CD1c-positive myeloid dendritic cell (primary cell): ENCODE results near the gene IL13RA1.
"Not testable (repeated sequence)": the region's sequence is repeated elsewhere in the genome, so short reads cannot be mapped to it uniquely, and the experiment has no call there.

ENCODE experiments used
- DNase-seq: peaks from one replicate; pipeline ENCODE4 v3.0.0-alpha.2; 2016; ENCODE audit errors: extremely low spot score

IL13RA1 gene

DNA sequence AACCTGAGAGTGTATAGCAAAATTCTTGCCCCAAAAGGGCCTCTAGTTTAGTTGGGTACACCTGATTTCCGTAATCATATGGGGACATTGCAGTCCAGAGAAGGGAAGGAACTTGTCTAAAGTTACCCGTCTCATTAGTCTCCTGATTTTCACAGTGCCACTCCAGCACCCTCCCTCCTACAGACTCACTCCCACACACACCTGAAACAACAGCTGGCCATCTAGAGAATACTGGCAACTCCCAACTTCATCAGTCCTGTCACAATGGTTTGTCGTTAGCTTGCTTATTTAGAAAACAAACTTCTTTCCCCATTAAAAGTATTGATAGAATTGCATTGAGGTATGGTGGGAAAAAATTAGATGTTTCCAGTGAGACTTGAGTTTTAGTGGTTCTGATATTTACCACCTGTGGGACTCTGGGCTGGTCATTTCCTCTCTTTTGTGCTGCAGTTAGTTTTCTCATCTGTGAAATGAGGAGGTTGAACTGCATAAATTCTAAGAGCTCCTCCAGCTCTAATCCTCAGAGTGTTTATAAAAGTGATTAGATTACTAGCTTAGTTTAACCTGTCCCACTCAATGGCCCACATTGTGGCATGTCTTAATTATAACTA is 1.7 kb downstream of the IL13RA1 start:
- no peak for DNase-seq

DNA sequence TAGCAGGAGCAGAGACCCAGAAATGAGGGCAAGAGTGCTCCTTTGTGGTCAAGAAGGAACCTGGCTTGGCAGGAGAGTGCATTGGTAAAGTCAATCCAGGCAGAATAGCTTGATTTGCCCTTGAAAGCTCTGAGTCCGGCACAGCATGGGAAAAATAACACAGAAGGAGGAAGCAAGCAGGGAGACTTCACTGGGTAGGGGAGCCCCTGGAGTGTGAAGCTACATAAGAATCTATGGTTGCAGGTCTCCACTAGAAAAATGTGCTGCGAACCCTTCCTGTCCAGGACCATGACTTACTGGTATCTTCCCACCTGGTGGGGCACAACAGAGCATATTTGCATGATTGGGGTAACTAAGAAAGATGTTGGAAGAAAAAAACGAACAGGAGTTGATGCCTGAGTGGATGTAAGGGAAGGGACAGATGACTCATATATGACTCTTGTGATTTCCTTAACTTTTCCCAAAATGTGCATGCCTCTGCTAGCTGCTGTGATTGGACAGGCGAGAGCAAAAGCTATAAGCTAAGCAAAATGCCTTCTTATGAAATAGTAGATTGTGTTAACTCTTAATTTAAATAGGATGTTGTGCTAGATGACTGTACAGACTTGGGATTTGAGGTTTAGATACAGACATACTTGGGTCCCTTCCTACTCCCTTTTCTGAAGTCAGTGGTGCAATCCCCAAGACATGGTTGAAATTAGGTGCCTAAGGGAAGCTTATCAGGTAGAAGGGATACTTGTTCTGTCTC is 3.3 kb downstream of the IL13RA1 start:
- DNase-seq, result peak; percentile 46

DNA sequence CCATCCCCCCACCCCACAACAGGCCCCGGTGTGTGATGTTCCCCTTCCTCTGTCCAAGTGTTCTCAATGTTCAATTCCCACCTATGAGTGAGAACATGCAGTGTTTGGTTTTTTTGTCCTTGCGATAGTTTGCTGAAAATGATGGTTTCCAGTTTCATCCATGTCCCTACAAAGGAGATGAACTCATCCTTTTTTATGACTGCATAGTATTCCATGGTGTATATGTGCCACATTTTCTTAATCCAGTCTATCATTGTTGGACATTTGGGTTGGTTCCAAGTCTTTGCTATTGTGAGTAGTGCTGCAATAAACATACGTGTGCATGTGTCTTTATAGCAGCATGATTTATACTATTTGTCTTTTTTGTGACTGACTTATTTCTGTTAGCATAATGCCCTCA is 5.1 kb downstream of the IL13RA1 start:
- not testable (repeated sequence) for DNase-seq

DNA sequence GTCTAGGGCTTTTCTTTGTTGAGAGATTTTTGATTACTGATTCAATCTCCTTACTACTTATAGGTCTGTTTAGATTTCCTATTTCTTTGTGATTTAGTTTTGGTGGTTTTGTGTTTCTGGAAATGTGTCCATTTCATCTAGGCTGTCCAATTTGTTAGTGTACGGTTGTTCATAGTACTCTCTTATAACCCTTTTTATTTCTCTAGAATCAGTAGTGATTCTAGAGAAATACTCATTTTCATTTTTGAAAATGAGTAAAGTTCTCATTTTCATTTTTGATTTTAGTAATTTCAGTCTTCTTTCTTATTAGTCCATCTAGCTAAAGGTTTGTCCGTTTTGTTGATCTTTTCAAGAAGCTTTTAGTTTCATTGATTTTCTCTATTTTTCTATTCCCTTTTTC is 7.5 kb downstream of the IL13RA1 start:
- no peak for DNase-seq

DNA sequence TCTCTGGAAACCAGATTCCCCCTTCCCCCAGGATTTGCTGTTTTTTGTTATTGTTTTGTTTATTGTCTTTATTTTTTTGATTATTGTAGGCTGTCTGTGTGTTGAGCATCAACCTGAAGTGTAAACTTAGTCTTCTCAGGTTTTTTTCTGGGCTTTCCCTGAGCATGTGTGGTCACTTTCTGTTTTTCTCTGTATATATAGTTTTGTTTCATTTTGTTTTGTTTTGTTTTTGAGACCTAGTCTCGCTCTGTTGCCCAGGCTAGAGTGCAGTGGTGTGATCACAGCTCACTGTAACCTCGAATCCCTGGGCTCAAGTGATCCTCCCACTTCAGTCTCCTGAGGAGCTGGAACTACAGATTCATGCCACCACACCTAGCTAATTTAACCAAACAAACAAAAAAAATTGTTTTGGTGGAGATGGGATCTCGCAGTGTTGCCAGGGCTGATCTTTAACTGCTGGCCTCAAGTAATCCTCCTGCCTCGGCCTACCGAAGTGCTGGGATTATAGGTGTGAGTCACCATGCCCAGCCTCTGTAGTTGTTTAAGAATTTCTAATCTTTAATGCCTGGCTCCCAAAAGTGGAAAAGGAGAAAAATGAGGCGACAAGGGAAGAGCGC is 9.1 kb downstream of the IL13RA1 start:
- no peak for DNase-seq

DNA sequence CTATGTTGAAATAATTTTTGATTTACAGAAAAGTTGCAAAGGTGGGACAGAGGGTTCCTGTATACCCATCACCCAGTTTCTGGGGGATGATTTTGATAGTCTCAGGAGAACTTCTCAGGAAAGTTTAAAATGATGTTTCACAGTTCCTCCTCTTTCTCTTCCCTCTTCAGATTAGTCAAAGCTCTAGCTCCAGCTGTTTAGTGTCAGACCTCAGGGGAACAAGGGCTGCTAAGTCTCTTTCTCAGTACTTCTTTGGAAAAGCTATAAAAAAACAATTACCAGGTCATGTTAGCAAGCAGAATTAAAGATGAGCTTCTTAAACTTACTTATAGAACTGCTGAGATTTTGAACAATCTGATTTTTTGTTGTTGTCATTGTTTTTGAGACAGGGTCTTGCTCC is 12.2 kb downstream of the IL13RA1 start:
- peak; percentile 27 for DNase-seq

DNA sequence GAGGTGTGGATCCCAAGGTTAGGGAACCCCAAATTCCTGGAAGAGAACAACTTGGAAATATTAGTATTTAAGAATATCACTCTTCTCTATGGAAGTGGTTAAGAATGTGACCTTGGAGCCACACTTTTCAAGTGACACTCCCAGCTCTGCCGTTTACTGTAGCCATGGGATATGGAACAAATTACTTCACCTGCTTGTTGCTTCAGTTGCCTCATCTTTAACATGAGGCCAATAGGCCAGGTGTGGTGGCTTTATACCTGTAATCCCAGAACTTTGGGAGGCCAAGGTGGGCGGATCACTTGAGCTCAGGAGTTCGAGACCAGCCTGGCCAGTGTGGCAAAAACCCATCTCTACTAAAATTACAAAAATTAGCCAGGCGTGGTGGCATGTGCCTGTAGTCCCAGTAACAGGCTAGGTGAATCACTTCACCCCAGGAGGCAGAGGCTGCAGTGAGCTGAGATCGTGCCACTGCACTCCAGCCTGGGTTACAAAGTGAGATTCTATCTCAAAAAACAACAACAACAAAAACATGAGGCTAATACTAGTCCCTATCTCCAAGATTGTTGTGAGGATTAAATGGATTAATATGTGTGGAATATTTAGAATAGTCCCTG is 13.0 kb downstream of the IL13RA1 start:
- DNase-seq, result no peak

DNA sequence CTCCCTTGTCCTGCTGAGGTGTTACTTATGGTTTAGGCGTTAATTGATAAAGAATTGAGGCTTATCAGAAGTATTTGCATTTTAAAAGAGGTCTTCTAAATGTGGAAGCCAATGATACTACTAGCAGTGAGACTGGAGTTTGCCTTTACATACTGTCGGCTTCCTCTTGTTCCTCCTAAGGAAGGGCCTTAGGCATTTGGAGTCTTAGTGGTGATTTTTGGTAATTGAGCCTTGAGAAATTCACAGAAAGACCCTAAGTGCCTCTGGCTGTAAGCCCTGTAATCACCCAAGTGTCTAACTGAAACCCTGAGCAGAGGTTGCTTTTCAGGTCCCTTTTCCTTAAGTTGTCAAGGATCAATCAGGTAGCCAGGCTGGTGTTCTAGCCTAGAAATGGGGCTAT is 14.8 kb downstream of the IL13RA1 start:
- no peak for DNase-seq

DNA sequence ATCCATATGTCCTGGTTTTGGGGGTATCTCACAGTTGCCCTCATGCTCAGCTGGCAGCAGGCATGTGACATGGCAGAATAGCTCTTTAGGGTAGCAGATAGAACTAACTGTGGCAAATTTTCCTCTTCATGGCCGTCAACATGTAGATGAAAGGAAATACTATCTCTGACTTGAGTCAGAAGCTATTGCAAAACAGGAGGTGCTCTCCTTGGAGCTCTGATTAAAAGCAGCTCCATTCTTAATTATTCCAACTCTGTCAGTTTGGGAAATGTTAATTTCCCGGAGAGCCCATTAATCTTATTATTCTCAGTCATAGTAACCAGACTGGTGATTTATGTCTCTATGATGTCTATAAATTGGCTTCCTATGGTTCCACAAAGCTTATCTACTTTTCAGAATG is 18.2 kb downstream of the IL13RA1 start:
- no peak for DNase-seq

DNA sequence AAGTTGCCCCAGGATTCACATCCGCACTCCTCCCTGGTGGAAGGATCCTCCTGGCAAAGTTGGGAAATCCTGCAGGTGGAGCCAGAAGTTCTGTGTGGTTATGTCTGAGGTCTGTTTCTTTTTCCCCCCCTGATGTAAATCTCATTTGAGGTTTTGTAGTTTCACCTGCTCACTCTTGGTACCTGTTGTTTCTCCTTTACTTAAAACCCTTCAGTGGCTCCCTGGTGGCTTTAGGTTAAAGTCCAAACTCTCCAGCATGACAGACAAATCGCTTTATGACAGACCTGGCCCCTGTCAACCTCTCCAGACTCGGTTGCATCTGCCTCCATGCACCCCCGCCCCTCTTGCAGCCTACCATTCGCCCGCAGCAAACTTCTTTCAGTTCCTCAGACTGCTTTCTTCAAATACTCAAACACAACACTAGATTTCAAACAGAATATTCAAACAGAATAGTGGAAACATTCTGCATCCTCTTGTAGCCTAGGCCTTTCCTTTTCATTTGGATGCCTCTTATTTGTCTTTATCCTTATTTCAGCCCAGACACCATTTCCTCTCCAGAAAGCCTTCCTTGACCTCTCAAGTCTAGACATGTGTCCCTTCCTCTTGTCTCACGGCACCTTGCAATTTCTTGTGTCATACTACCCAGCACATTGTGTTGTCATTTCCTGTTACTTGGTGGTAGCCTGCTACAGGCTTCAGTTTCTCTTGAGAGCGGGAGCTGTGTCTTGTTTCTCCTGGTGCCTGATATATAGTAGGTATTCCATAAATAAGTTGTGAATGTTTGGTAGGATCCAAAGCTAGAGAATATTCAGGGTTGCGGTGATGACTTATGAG is 24.8 kb downstream of the IL13RA1 start:
- DNase-seq, result peak; percentile 59

DNA sequence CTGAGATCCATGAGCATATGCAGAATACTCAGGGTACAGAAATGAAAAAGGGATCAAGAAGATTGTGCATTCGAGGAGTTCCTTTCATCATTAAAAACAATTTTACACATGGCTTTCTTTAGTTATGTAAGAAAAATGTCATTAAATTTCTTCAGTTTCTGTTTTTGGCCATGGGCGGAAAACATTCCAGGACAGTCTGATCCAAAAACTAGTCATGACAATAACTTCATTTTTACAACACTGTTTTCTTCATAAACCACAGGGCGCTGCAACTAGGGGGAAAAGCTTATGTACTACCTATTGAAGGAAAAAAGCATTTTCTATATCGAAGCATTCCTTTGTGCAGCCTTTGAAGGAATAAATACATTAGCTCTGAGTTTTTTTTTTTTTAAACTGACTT is 28.2 kb downstream of the IL13RA1 start:
- DNase-seq, result no peak

DNA sequence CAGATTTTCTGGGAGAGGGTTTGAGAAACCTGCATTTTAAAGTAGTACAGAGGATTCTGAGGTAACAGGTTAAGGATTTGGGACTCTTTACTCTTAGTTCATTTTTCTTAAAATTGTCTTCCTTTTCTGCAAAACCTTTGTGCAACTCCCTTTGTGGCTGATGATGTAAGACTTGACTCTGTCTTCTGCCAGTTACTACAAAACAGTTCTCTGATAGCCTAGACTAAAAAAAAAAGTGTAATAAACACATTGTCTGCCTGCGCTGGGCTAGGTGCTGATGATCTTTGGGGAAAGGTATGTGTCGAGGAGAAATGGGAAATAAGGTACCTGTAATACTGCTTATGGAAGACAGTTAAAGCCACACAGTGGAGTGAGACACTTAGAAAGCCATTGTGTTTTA is 28.7 kb downstream of the IL13RA1 start:
- peak; percentile 28 for DNase-seq

DNA sequence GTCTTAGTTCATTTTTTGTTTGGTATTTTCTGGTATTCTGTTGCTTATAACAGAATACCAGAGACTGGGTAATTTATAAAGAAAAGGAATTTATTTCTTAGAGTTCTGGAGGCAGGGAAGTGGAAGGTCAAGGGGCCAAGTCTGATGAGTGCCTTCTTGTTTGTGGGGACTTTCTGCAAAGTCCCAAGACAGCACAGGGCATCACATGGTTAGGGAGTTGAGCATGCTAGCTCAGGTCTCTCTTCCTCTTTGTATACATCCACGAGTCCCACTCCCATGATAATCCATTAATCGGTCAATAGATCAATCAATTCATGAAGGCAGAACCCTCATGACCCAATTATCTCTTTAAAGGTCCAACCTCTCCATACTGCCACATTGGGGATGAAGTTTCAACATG is 31.1 kb downstream of the IL13RA1 start:
- DNase-seq, result no peak

DNA sequence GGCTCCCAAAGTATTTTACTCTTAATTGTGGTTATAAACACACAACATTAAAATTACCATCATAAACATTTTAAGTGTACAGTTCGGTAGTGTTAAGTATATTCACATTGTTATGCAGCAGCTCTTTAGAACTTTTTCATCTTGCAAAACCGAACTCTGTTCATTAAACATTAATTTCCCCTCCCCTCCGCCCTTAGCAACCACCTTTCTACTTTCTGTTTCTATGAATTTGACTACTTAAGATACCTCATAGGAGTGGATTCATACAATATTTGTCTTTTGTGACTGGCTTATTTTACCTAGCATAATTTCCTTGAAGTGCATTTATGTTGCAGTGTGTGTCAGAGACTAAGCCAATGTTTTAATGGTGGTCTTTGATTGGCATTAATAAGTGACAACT is 32.6 kb downstream of the IL13RA1 start:
- no peak for DNase-seq

DNA sequence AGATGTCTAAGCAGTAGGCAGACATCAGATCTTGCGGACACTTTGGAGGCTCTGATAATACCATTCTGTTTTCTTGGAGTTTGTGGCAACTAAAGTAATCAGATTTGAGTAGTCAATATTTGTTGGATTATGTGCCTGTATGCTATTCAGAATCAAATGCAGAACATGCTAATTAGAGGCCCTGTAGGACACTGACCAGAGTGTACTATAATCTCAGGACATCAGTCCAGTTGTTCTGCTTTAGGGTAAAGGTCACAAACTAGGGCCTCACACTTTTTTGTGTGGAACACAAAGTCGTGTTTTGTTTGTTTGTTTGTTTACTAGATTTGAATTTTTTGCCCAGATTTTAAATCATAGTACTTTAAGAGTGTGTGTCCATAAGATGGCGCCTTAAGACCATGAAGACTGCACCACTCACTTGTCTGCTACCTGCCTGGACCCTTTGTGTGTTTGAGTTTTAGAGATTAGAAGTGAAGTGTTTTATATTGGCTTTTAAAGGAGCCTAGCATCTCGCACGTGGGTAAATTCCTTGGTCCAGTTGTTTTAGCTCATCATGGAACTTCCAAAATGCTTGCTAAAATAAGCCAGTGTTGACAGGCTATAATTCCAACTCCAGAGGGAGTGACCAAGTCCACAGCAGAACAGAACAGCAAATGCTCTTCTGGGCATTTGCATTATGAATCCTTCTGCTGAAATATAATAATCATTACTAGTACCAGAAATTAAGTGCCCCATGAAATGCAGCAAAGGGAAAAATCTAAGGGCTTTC is 34.7 kb downstream of the IL13RA1 start:
- no peak for DNase-seq

DNA sequence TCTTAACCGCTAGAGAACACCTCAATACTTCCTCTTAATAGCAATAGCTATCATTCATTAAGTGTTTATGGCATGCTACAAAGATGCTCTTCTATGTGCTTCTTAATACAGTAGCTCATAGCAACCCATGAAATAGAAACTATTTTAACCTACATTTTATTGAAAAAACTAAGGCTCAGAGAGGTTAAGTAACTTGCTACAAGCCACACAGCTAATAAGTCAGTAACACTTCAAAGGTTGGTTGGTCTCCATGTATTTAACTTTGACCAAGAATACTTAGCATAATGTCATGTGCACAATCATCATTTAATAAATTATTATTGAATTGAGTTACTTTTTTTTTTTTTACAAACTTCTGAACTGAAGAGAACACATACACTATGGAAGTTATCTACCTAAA is 36.1 kb downstream of the IL13RA1 start:
- no peak for DNase-seq

DNA sequence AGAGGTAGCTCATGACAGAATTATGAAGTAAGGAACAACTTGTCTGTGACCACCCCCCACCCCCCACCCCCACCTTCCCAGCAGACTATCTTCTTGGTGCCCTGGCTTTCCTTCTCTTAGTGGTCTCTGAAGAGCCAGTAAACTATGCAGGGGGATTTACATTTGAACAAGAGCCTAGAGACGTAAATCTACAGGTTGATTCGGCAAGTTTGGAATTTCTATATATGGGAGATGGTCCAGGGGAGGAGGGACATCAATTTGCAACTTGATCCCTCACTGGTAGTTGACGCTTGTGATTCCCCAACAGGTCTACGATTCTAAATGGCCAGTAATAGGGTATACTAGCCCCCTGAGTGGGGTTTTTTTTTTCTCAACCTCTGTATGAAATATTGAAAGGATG is 36.7 kb downstream of the IL13RA1 start:
- no peak for DNase-seq

DNA sequence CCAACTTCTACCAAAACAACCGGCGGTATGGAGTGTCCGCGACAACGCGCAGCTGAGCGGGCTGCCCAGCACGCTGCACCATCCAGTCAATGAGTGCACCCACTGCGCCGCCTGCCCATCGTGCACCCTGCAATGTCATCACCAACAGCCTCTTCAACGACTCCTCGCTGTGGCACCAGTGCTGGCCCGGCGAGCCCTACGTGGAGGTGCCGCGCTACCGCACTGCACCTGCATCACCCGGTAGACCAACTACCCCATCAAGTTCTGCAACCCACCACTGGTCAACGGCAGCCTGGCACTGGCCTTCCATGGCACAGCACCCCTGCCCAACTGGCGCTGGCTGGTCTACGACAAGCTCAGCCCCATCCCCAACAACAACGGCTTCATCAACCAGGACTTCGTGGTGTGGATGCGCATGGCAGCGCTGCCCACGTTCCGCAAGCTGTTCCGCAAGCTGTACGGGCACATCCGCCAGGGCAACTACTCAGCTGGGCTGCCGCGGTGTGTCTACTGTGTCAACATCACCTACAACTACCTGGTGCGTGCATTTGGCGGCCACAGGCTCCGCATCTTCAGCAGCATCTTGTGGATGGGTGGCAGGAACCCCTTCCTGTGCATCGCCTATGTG is 42.8 kb downstream of the IL13RA1 start:
- no peak for DNase-seq

DNA sequence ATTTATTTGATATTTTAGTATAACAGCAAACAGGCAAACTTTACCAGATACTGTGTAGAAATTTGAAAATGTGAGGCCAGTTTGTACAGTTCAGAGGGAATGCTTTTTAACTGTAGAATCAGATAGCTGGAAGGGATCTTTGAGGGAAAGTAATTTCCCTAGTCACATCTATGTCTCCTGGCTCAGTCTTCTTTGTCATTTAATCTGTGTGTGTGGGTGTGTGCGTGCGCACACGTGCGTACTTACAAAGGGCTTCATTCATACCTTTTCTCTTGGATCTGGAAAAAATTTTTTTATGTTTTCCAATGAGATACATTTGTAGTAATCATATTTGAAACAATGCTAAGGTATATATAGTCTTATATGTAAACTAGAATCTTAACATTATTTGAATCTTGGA is 44.6 kb downstream of the IL13RA1 start:
- DNase-seq, result no peak

DNA sequence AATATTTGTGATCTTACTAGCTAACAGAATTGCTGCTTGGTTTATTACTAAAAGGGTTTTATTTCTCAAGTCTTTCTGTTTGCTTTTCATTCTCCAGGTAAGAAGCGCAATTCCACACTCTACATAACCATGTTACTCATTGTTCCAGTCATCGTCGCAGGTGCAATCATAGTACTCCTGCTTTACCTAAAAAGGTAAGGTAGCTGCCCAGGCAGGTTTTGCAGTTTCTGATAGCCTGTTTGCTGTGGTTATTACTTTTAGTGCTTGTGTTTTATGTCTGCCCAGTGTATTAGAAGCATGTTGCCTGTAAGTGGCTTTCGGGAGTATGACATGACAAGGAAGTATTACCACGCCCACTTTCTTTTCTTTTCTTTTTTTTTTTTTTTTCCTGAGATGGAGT is 46.4 kb downstream of the IL13RA1 start:
- DNase-seq, result no peak

DNA sequence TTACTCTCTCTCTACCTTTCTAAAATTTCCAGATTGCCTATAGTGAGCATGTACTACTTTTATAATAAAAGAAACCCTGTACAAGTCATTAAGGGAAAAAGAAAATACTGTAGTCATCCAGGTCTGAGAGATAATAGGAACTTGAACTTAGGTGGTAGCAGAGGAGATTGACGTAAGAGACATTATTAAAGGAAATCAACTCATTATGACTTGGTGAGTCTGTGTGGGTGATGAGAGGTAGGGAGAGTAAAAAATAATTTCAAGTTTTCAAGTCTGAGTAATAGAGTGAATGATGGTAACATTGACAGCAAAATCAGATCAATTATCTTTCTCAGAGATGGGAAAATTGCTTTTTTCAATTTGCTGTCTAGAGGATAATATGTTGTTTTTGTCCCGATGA is 52.2 kb downstream of the IL13RA1 start:
- DNase-seq, result no peak
